Mucosa of rectum (tissue), 2 donors: ENCODE results near the gene BCAS3.

Experiments
- H3K27ac ChIP-seq, 2 donors: one replicate each; pipeline ENCODE4 v1.7.0; 2013; ENCODE audit warnings: inconsistent platforms in 2 of 2, low read depth in 2 of 2, low read length in 2 of 2
- H3K27me3 ChIP-seq, 2 donors: one replicate each; pipeline ENCODE4 v1.7.0; 2013; ENCODE audit warnings: low read length in 2 of 2; ENCODE audit not compliant: control insufficient read depth in 2 of 2, insufficient read depth in 2 of 2
- H3K36me3 ChIP-seq, 2 donors: one replicate each; pipeline ENCODE4 v1.7.0; 2013; ENCODE audit warnings: low read length in 2 of 2; ENCODE audit not compliant: control insufficient read depth in 2 of 2, insufficient read depth in 2 of 2
- H3K4me1 ChIP-seq, 2 donors: one replicate each; pipeline ENCODE4 v1.7.0; 2013; ENCODE audit warnings: low read length in 2 of 2, mild to moderate bottlenecking in 1 of 2; ENCODE audit not compliant: control insufficient read depth in 2 of 2, insufficient read depth in 2 of 2
- H3K4me3 ChIP-seq, 2 donors: one replicate each; pipeline ENCODE4 v1.7.0; 2013; ENCODE audit warnings: low read length in 2 of 2
- H3K9ac ChIP-seq, 2 donors: one replicate each; pipeline ENCODE4 v1.7.0; 2013; ENCODE audit warnings: low read length in 2 of 2, low read depth in 1 of 2, mild to moderate bottlenecking in 1 of 2
- H3K9me3 ChIP-seq, 2 donors: one replicate each; pipeline ENCODE4 v1.7.0; 2013; ENCODE audit warnings: low read length in 2 of 2; ENCODE audit not compliant: control insufficient read depth in 2 of 2
- donor health status: healthy.
- donor health status: Normal muscosa, but diverticular disease.

Gene BCAS3

GRCh38 chr17:61420052-61420451, 742.4 kb downstream of the BCAS3 start:
- Histone ChIP-seq H3K27ac (no peak overlapping the region), H3K36me3 (no peaks in the 10 kb centered on the region), H3K9ac (no peak overlapping the region), H3K4me1 (peaks cover 0 to 6% of the 10 kb centered on the region in 2 donors), H3K9me3 (no peaks in the 10 kb centered on the region), H3K27me3 (peaks cover 0 to 9% of the 10 kb centered on the region in 2 donors), H3K4me3 (no peak overlapping the region)

GRCh38 chr17:61420745-61421398, 743.2 kb downstream of the BCAS3 start:
- Histone ChIP-seq H3K4me1 (peaks cover 0 to 6% of the 10 kb centered on the region in 2 donors), H3K4me3 (no peak overlapping the region), H3K9ac (no peak overlapping the region), H3K9me3 (no peaks in the 10 kb centered on the region), H3K27me3 (peaks cover 0 to 11% of the 10 kb centered on the region in 2 donors), H3K36me3 (no peaks in the 10 kb centered on the region), H3K27ac (no peak overlapping the region)

DNA sequence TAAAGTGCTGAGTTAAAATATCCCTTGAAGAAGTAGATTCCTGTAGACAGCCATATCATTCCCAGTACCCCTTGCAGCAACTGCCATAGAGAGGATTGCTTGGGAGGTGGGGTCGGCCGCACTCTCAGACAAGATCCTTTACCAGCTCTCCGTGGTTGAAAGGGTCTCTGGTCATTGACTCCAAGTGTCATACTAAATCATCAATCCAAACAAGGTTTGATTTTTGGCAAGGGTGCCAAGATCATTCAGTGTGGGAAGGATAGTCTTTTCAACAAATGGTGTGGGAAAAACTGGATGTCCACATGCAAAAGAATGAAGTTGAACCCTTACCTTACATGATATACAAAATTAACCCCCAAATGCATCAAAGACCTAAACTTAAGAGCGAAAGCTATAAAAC, 743.8 kb downstream of the BCAS3 start:
- no peaks in the 10 kb centered on the region for H3K9me3 ChIP-seq
- no peak overlapping the region for H3K27ac ChIP-seq
- no peak overlapping the region for H3K4me3 ChIP-seq
- H3K4me1 ChIP-seq: peaks cover 0 to 6% of the 10 kb centered on the region in 2 donors
- H3K9ac ChIP-seq: no peak overlapping the region
- H3K36me3 ChIP-seq: no peaks in the 10 kb centered on the region
- peaks cover 0 to 11% of the 10 kb centered on the region in 2 donors for H3K27me3 ChIP-seq

GRCh38 chr17:61422116-61422799, 744.6 kb downstream of the BCAS3 start:
- H3K27ac ChIP-seq: no peak overlapping the region
- H3K4me3 ChIP-seq: no peak overlapping the region
- no peak overlapping the region for H3K9ac ChIP-seq
- no peaks in the 10 kb centered on the region for H3K4me1 ChIP-seq
- H3K36me3 ChIP-seq: no peaks in the 10 kb centered on the region
- no peaks in the 10 kb centered on the region for H3K9me3 ChIP-seq
- peaks cover 0 to 11% of the 10 kb centered on the region in 2 donors for H3K27me3 ChIP-seq

- no peaks in the 10 kb centered on the region for H3K4me1 ChIP-seq
- no peak overlapping the region for H3K27ac ChIP-seq
- H3K9ac ChIP-seq: no peak overlapping the region
- H3K4me3 ChIP-seq: no peak overlapping the region
- H3K36me3 ChIP-seq: no peaks in the 10 kb centered on the region
- H3K9me3 ChIP-seq: no peaks in the 10 kb centered on the region
- peaks cover 0 to 11% of the 10 kb centered on the region in 2 donors for H3K27me3 ChIP-seq
These were observed 745.2 kb downstream of the BCAS3 start for GRCh38 chr17:61422869-61423268.

DNA sequence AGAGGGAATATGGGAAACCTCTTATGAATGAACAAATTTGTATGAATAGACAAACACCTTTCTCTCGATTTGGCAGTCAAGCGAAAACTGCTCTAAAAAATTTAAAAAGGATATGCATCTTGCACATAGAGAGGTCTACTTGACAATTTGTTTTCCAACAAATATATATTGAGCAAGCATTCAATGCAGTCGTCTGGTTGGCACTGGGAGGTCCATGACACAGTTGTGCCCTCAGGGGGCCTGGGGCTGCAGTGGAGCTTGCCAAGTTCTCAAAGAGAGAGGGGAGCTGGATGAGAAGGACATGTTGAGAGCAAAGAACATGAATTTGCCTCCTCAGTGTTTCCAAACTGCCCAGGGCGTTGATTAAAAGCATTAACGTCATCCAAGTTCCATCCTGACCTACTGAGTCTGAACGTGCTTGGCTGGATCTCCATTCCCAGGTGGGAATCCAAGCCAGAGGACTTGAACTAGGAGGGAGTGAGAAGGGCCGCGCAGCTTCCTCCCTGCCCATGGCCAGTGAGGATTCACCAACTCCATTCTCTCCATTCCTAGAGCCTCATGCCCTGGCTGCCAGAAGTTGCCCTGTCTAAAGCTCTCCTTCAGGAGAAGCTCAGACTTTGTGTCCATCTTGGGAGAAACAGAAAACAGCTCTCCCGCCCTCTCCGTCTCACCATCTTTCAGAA, 746.5 kb downstream of the BCAS3 start:
- no peaks in the 10 kb centered on the region for H3K9me3 ChIP-seq
- H3K9ac ChIP-seq: no peak overlapping the region
- H3K4me1 ChIP-seq: no peaks in the 10 kb centered on the region
- H3K36me3 ChIP-seq: no peaks in the 10 kb centered on the region
- no peak overlapping the region for H3K27ac ChIP-seq
- H3K27me3 ChIP-seq: peaks cover 0 to 11% of the 10 kb centered on the region in 2 donors
- no peak overlapping the region for H3K4me3 ChIP-seq

DNA sequence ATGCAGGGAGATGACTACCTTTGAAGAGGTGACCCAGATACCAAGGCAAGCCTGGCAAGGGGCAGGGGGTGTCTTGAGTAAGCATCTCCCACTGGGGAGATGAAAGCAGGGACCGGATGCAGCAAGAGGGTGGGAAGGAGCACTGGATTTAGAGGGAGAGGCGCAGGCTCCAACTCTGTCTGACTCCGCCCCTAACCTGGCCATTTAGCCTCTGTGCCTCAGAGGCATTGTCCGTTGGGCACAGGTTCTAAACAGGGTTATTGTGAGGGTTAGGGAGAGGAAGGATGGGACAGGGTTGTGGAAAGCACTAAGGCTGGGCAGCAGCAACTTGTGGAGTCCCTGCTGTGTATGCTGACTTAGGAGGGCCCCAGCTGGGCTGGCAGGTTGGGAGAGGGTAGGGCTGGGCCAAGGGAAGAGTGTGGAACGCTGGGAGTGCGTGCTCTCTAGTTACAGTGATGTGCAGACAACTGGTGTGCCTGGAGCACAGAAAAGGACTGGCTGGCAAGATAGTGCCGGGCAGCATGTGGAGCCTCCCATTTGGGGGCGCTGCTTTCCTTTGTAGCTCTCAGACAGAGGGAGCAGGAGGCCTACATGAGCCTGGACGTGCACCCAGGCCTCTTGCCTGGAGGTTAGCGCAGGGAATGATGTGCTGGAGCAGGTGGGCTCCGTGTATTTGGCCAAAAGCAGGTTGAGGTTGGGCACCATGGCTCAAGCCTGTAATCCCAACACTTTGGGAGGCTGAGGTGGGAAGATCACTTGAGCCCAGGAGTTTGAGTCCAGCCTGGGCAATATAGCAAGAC, 748.2 kb downstream of the BCAS3 start:
- peaks cover 0 to 10% of the 10 kb centered on the region in 2 donors for H3K27me3 ChIP-seq
- H3K36me3 ChIP-seq: no peaks in the 10 kb centered on the region
- H3K9ac ChIP-seq: no peak overlapping the region
- no peaks in the 10 kb centered on the region for H3K4me1 ChIP-seq
- no peak overlapping the region for H3K27ac ChIP-seq
- no peak overlapping the region for H3K4me3 ChIP-seq
- no peaks in the 10 kb centered on the region for H3K9me3 ChIP-seq

- H3K36me3 ChIP-seq: no peaks in the 10 kb centered on the region
- H3K27ac ChIP-seq: no peak overlapping the region
- H3K4me1 ChIP-seq: no peaks in the 10 kb centered on the region
- no peak overlapping the region for H3K9ac ChIP-seq
- peaks cover 0 to 5% of the 10 kb centered on the region in 2 donors for H3K27me3 ChIP-seq
- no peak overlapping the region for H3K4me3 ChIP-seq
- H3K9me3 ChIP-seq: no peaks in the 10 kb centered on the region
These were observed 749.0 kb downstream of the BCAS3 start for GRCh38 chr17:61426482-61427304.

- Histone ChIP-seq H3K27me3 (peaks cover 0 to 5% of the 10 kb centered on the region in 2 donors), H3K9me3 (no peaks in the 10 kb centered on the region), H3K4me3 (no peak overlapping the region), H3K9ac (no peak overlapping the region), H3K36me3 (no peaks in the 10 kb centered on the region), H3K27ac (no peak overlapping the region), H3K4me1 (no peaks in the 10 kb centered on the region)
These were observed 749.9 kb downstream of the BCAS3 start for GRCh38 chr17:61427567-61427966.
